ENCODE measurements around the gene PRELID3B.

Gene PRELID3B

GRCh38 chr20:58998656-58999055, 43.9 kb downstream of the PRELID3B start:
- TF ChIP-seq TAF1 (IDR thresholded peaks at IDR 0.05; ENCODE audit: low read depth), result no peak
- TF ChIP-seq ZBTB7A (IDR thresholded peaks at IDR 0.05; ENCODE audit: low read depth), result no peak
- TF ChIP-seq, protein P1, sequence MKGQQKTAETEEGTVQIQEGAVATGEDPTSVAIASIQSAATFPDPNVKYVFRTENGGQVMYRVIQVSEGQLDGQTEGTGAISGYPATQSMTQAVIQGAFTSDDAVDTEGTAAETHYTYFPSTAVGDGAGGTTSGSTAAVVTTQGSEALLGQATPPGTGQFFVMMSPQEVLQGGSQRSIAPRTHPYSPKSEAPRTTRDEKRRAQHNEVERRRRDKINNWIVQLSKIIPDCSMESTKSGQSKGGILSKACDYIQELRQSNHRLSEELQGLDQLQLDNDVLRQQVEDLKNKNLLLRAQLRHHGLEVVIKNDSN (IDR thresholded peaks at IDR 0.05), result no peak
- no peak for TF ChIP-seq CEBPB (IDR thresholded peaks at IDR 0.05)
- TF ChIP-seq EP300 (IDR thresholded peaks at IDR 0.05; ENCODE audit: borderline replicate concordance), result no peak
- no peak for TF ChIP-seq EGR1 (IDR thresholded peaks at IDR 0.05)
- no peak for TF ChIP-seq FOXM1 (IDR thresholded peaks at IDR 0.05; ENCODE audit: borderline replicate concordance, low read depth)
- no peak for TF ChIP-seq NFIC (IDR thresholded peaks at IDR 0.05)
- TF ChIP-seq REST (IDR thresholded peaks at IDR 0.05; ENCODE audit: low read depth), result no peak
- TF ChIP-seq YY1 (IDR thresholded peaks at IDR 0.05; ENCODE audit: low read depth), result no peak
- TF ChIP-seq TCF12 (IDR thresholded peaks at IDR 0.05; ENCODE audit: low read depth), result no peak
- no peak for TF ChIP-seq TEAD4 (IDR thresholded peaks at IDR 0.05)

- TF ChIP-seq RAD21 (IDR thresholded peaks at IDR 0.05; ENCODE audit: low read depth) (no peak), TEAD4 (IDR thresholded peaks at IDR 0.05) (no peak), CREB1 (IDR thresholded peaks at IDR 0.05; ENCODE audit: low read depth) (no peak), EGR1 (IDR thresholded peaks at IDR 0.05) (no peak)
- TF ChIP-seq, protein P1 (IDR thresholded peaks at IDR 0.05), result no peak
These were observed 45.3 kb downstream of the PRELID3B start for GRCh38 chr20:58997141-58997770.

- TF ChIP-seq, protein P2, sequence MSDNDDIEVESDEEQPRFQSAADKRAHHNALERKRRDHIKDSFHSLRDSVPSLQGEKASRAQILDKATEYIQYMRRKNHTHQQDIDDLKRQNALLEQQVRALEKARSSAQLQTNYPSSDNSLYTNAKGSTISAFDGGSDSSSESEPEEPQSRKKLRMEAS (IDR thresholded peaks at IDR 0.05), result no peak
- TF ChIP-seq EP300 (IDR thresholded peaks at IDR 0.05; ENCODE audit: borderline replicate concordance) (no peak), CEBPB (IDR thresholded peaks at IDR 0.05) (no peak), REST (IDR thresholded peaks at IDR 0.05; ENCODE audit: low read depth) (no peak), TAF1 (IDR thresholded peaks at IDR 0.05; ENCODE audit: low read depth) (no peak), TEAD4 (IDR thresholded peaks at IDR 0.05) (no peak), NFIC (IDR thresholded peaks at IDR 0.05) (no peak), RAD21 (IDR thresholded peaks at IDR 0.05; ENCODE audit: low read depth) (no peak)
These were observed 46.4 kb downstream of the PRELID3B start for GRCh38 chr20:58996226-58996611.

- TF ChIP-seq CREB1 (IDR thresholded peaks at IDR 0.05; ENCODE audit: low read depth) (no peak), EP300 (IDR thresholded peaks at IDR 0.05; ENCODE audit: borderline replicate concordance) (no peak), ZBTB7A (IDR thresholded peaks at IDR 0.05; ENCODE audit: low read depth) (no peak), REST (IDR thresholded peaks at IDR 0.05; ENCODE audit: low read depth) (no peak), TAF1 (IDR thresholded peaks at IDR 0.05; ENCODE audit: low read depth) (no peak), NFIC (IDR thresholded peaks at IDR 0.05) (no peak), TCF12 (IDR thresholded peaks at IDR 0.05; ENCODE audit: low read depth) (no peak), EGR1 (IDR thresholded peaks at IDR 0.05) (no peak), TEAD4 (IDR thresholded peaks at IDR 0.05) (no peak), FOXM1 (IDR thresholded peaks at IDR 0.05; ENCODE audit: borderline replicate concordance, low read depth) (no peak), CEBPB (IDR thresholded peaks at IDR 0.05) (no peak), YY1 (IDR thresholded peaks at IDR 0.05; ENCODE audit: low read depth) (no peak), RAD21 (IDR thresholded peaks at IDR 0.05; ENCODE audit: low read depth) (no peak)
- TF ChIP-seq, protein P2 (IDR thresholded peaks at IDR 0.05), result no peak
- TF ChIP-seq, protein P1 (IDR thresholded peaks at IDR 0.05), result no peak
These were observed 46.9 kb downstream of the PRELID3B start for GRCh38 chr20:58995461-58996225.

Measured in Ishikawa (cell line).